ENCODE measurements around the gene EIF4G3. TPM values are rescaled to one million over a fixed set of nuclear protein-coding genes. Genes with fewer than 3 reads are reported as not detected.

Gene EIF4G3
- total RNA-seq, 3 donors from 2014 or later (not counting 1 experiment from before 2014, with no cell fraction given): 105 to 107 (median 107) TPM

GRCh38 chr1:21121764-21122471, 54.8 kb downstream of the EIF4G3 start:
- 100% methylated on average over 1 of the region's 4 CpGs for WGBS (ENCODE audit: insufficient coverage)

DNA sequence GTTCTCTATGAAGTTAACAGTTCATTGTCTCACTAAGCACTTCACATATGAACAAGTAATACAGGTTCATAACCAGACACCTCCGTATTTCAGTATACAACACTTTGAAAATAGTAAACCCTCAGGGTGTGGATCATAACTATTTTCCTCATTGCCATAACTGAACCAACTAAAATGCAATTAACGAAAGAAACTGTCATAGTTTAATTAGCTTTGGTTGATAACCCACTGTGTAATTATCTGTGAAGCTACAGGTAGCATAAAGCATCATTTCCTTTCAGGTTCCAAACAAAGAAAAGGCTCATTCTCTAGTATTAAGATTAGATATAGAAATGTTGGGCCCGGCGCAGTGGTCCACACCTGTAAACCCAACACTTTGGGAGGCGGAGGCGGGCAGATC, 58.5 kb downstream of the EIF4G3 start:
- WGBS (ENCODE audit: insufficient coverage): 98% methylated on average over 6 of the region's 6 CpGs
- H3K27ac Mint-ChIP-seq: no peak overlapping the region
- intact Hi-C loops (cut with micrococcal nuclease): no loop called here

More at GRCh38 chr1:21121764-21122471, 54.8 kb downstream of the EIF4G3 start:
- Mint-ChIP-seq H3K4me3 (no peak overlapping the region), H3K9me3 (no peaks in the 10 kb centered on the region), H3K27ac (no peak overlapping the region), H3K4me1 (no peaks in the 10 kb centered on the region), H3K36me3 (no peaks in the 10 kb centered on the region), H3K27me3 (ENCODE audit: low read depth in 2 of 2) (no peaks in the 10 kb centered on the region)
- DNase-seq: no peak
- intact Hi-C loops (cut with micrococcal nuclease): no loop called here
- ATAC-seq: no peak
- Histone ChIP-seq H3K27me3 (ENCODE audit: control insufficient read depth, insufficient read depth, low read length) (no peaks in the 10 kb centered on the region), H3K36me3 (ENCODE audit: control insufficient read depth, insufficient read depth, low read length) (peaks cover 6% of the 10 kb centered on the region), H3K4me3 (ENCODE audit: low read length) (no peak overlapping the region), H3K9me3 (ENCODE audit: control insufficient read depth, insufficient read depth, low read length) (no peaks in the 10 kb centered on the region), H3K4me1 (ENCODE audit: control insufficient read depth, insufficient read depth, low read length) (no peaks in the 10 kb centered on the region), H3K27ac (ENCODE audit: low read length) (no peak overlapping the region)
- TF ChIP-seq CTCF (IDR thresholded peaks at IDR 0.05): no peak

GRCh38 chr1:21117597-21118001, 59.1 kb downstream of the EIF4G3 start:
- Mint-ChIP-seq H3K4me3 (no peak overlapping the region), H3K27ac (no peak overlapping the region), H3K27me3 (ENCODE audit: low read depth in 2 of 2) (no peaks in the 10 kb centered on the region), H3K36me3 (no peaks in the 10 kb centered on the region), H3K4me1 (peaks cover 0 to 5% of the 10 kb centered on the region in 2 donors), H3K9me3 (no peaks in the 10 kb centered on the region)
- Histone ChIP-seq H3K4me1 (ENCODE audit: control insufficient read depth, insufficient read depth, low read length) (no peaks in the 10 kb centered on the region), H3K27ac (ENCODE audit: low read length) (no peak overlapping the region), H3K4me3 (ENCODE audit: low read length) (no peak overlapping the region), H3K9me3 (ENCODE audit: control insufficient read depth, insufficient read depth, low read length) (no peaks in the 10 kb centered on the region), H3K27me3 (ENCODE audit: control insufficient read depth, insufficient read depth, low read length) (no peaks in the 10 kb centered on the region), H3K36me3 (ENCODE audit: control insufficient read depth, insufficient read depth, low read length) (peaks cover 5% of the 10 kb centered on the region)
- TF ChIP-seq CTCF (IDR thresholded peaks at IDR 0.05): no peak
- intact Hi-C loops (cut with micrococcal nuclease): no loop called here
- DNase-seq (no peak), ATAC-seq (no peak)
- 78% methylated on average over 2 of the region's 2 CpGs for WGBS (ENCODE audit: insufficient coverage)

More for the DNA sequence above, 58.5 kb downstream of the EIF4G3 start:
- no peaks in the 10 kb centered on the region for H3K9me3 ChIP-seq (ENCODE audit: control insufficient read depth, insufficient read depth, low read length)
- no peaks in the 10 kb centered on the region for H3K4me1 ChIP-seq (ENCODE audit: control insufficient read depth, insufficient read depth, low read length)
- no peak for ATAC-seq
- no peak for DNase-seq
- no peak for TF ChIP-seq CTCF (IDR thresholded peaks at IDR 0.05)
- Mint-ChIP-seq H3K36me3 (no peaks in the 10 kb centered on the region), H3K9me3 (no peaks in the 10 kb centered on the region), H3K4me3 (no peak overlapping the region), H3K4me1 (peaks cover 0 to 5% of the 10 kb centered on the region in 2 donors), H3K27me3 (ENCODE audit: low read depth in 2 of 2) (no peaks in the 10 kb centered on the region)
- H3K27me3 ChIP-seq (ENCODE audit: control insufficient read depth, insufficient read depth, low read length): no peaks in the 10 kb centered on the region
- H3K4me3 ChIP-seq (ENCODE audit: low read length): no peak overlapping the region
- H3K36me3 ChIP-seq (ENCODE audit: control insufficient read depth, insufficient read depth, low read length): peaks cover 6% of the 10 kb centered on the region
- H3K27ac ChIP-seq (ENCODE audit: low read length): no peak overlapping the region

- Mint-ChIP-seq H3K36me3 (no peaks in the 10 kb centered on the region), H3K27me3 (ENCODE audit: low read depth in 2 of 2) (no peaks in the 10 kb centered on the region)
- 83% methylated on average over 1 of the region's 1 CpG for WGBS (ENCODE audit: insufficient coverage)
Observed at GRCh38 chr1:21117159-21117558, 59.5 kb downstream of the EIF4G3 start.

More at GRCh38 chr1:21117159-21117558, 59.5 kb downstream of the EIF4G3 start:
- TF ChIP-seq CTCF (IDR thresholded peaks at IDR 0.05): no peak
- H3K4me1 ChIP-seq (ENCODE audit: control insufficient read depth, insufficient read depth, low read length): no peaks in the 10 kb centered on the region
- H3K4me3 ChIP-seq (ENCODE audit: low read length): no peak overlapping the region
- H3K36me3 ChIP-seq (ENCODE audit: control insufficient read depth, insufficient read depth, low read length): peaks cover 2% of the 10 kb centered on the region
- DNase-seq (no peak), ATAC-seq (no peak)
- Mint-ChIP-seq H3K4me1 (peaks cover 3 to 7% of the 10 kb centered on the region in 2 donors), H3K9me3 (no peaks in the 10 kb centered on the region), H3K27ac (no peak overlapping the region), H3K4me3 (no peak overlapping the region)
- intact Hi-C loops (cut with micrococcal nuclease): no loop called here
- H3K27me3 ChIP-seq (ENCODE audit: control insufficient read depth, insufficient read depth, low read length): no peaks in the 10 kb centered on the region
- H3K27ac ChIP-seq (ENCODE audit: low read length): no peak overlapping the region
- no peaks in the 10 kb centered on the region for H3K9me3 ChIP-seq (ENCODE audit: control insufficient read depth, insufficient read depth, low read length)

Measured in natural killer cell (primary cell).